ENCODE data around the gene HSPA1A.
"Not testable (repeated sequence)": the region's sequence is repeated elsewhere in the genome, so short reads cannot be mapped to it uniquely, and the experiment has no call there.

HSPA1A gene

DNA sequence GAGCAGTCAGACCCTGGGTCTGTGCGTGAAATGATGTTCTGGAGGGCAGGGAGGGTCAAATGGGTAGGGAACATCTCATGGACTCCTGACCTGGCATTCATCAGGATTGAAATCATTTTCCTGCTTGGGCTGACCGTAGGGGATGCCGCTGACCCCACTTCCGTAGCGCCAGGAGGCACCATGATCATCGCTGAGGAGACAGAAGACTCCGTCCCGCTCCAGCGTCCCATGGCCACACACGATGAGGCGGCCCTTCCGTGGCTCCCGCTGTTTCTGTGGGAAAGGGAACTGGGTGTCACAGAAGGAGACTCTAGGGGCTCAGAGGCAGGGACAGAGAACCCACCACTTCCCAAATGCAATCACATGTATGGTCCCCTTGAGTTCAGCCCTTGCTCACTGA lies 45.0 kb downstream of the HSPA1A start:
- peaks cover 6% of the 10 kb centered on the region; the same call in 1 of the 2 replicates for H3K4me1 ChIP-seq (ENCODE audit: control insufficient read depth, insufficient read depth, low read length)
- H3K36me3 ChIP-seq (ENCODE audit: control insufficient read depth, insufficient read depth, low read length): peaks cover 26% of the 10 kb centered on the region
- H3K9me3 ChIP-seq (ENCODE audit: control insufficient read depth, insufficient read depth, low read length): no peaks in the 10 kb centered on the region
- H3K4me3 ChIP-seq (ENCODE audit: low read depth, low read length): no peak overlapping the region
- no peaks in the 10 kb centered on the region for H3K27me3 ChIP-seq (ENCODE audit: control insufficient read depth, insufficient read depth, low read length)
- no peak overlapping the region for H3K9ac ChIP-seq (ENCODE audit: low read depth, low read length)
- no peak overlapping the region for H3K27ac ChIP-seq (ENCODE audit: low read depth, low read length)

DNA sequence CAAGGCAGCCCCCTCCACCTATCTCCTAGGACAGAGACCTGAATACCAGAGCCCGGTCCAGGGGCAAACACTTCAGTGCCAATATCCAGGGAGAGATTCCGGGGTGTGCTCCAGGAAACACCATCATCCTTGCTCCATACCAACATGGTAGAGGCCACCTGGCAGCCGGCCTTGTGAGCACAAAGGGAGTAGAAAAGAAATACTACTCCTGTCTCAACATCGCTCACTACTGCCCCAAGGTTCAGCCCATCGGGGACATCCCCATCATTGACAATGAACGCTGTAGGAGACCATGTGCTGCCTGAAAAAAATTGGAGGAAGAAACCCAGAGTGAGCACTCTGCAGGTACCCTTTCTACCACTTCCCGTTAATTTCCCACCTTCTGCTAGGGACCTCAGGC lies 45.8 kb downstream of the HSPA1A start:
- Histone ChIP-seq H3K36me3 (ENCODE audit: control insufficient read depth, insufficient read depth, low read length) (peaks cover 26% of the 10 kb centered on the region), H3K9me3 (ENCODE audit: control insufficient read depth, insufficient read depth, low read length) (no peaks in the 10 kb centered on the region), H3K27me3 (ENCODE audit: control insufficient read depth, insufficient read depth, low read length) (no peaks in the 10 kb centered on the region), H3K27ac (ENCODE audit: low read depth, low read length) (no peak overlapping the region), H3K9ac (ENCODE audit: low read depth, low read length) (no peak overlapping the region), H3K4me3 (ENCODE audit: low read depth, low read length) (no peak overlapping the region), H3K4me1 (ENCODE audit: control insufficient read depth, insufficient read depth, low read length) (peaks cover 6% of the 10 kb centered on the region; the same call in 1 of the 2 replicates)

DNA sequence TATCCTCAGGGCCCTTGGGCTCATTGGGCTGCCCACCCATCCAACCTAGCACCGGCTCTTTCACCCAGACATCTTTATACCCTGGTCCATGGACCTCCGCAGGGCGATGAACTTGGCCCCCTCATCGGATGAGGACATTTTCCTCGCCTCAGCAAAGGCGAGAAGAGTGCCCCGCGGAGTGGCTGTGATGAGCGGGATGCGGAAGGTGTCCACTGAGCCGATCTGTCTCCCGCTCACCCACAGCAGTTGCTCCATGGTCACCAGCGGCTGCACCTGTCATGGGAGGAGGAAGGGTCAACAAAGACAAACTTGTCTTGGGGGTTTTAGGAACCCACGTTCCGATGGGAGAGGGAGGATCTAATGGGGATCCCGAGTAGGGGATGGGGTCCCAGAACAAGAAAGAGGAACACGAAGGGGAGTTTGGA lies 46.6 kb downstream of the HSPA1A start:
- Histone ChIP-seq H3K36me3 (ENCODE audit: control insufficient read depth, insufficient read depth, low read length) (peaks cover 26% of the 10 kb centered on the region), H3K4me1 (ENCODE audit: control insufficient read depth, insufficient read depth, low read length) (peaks cover 6% of the 10 kb centered on the region; the same call in 1 of the 2 replicates), H3K27ac (ENCODE audit: low read depth, low read length) (no peak overlapping the region), H3K27me3 (ENCODE audit: control insufficient read depth, insufficient read depth, low read length) (no peaks in the 10 kb centered on the region), H3K9me3 (ENCODE audit: control insufficient read depth, insufficient read depth, low read length) (no peaks in the 10 kb centered on the region), H3K4me3 (ENCODE audit: low read depth, low read length) (peak overlapping the region; percentile 89), H3K9ac (ENCODE audit: low read depth, low read length) (0 out of 2 replicates have a peak overlapping the region, but pooled peaks have one; percentile 14)

DNA sequence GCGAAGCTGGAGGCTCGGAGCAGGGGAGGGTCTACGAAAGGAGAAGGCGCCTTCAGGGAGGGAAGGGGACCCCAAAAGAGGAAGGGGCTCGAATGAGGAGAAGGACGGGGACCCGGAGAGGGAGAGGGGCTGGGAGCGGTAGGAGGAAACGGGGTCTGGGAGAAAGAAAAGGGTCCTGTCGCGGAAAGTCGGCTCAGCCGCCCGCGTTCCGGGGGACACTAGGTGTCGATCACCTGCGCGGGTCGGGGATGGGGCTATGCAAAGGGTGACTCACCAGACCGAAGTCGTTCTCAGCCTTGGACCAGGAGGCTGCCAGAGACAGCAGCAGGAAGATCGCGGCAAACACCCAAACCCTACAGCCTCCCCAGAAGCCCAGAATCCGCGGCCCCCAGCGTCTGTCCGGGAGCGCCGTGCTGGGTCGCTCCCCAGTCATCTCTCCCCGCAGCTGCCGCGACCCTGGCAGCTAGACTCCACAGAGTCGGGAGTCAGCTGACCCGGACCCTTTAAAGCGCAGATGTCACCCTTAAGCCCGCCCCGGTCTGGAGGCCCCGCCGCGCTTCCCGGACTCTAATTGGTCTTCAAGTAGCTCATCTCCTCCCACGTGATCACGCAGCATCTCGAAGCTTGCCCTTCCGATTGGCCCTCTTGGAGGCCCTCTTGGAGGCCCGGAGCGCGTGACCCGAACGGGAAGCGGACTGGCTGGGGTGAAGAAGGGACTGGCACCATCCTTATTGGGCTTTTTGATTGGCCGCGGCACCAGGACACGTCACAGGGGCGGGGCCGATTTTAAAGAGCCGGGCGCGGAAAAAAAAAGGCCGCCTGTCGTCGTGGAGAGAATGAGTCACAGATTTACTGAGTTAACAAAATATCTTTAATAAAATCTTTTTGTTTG lies 47.2 kb downstream of the HSPA1A start, which contains the start of gene NEU1:
Gene NEU1, minus strand, starts transcription at position 478 of the 892 bp plus-strand sequence. Its CDS starts 45 bp downstream, at position 433.
- H3K27me3 ChIP-seq (ENCODE audit: control insufficient read depth, insufficient read depth, low read length): no peaks in the 10 kb centered on the region
- peak within 1 kb of the TSS; percentile 33 for H3K9ac ChIP-seq (ENCODE audit: low read depth, low read length)
- peak within 1 kb of the TSS; percentile 89 for H3K4me3 ChIP-seq (ENCODE audit: low read depth, low read length)
- H3K4me1 ChIP-seq (ENCODE audit: control insufficient read depth, insufficient read depth, low read length): peaks cover 6% of the 10 kb centered on the region; the same call in 1 of the 2 replicates
- H3K27ac ChIP-seq (ENCODE audit: low read depth, low read length): peak within 1 kb of the TSS; percentile 84
- peaks cover 26% of the 10 kb centered on the region for H3K36me3 ChIP-seq (ENCODE audit: control insufficient read depth, insufficient read depth, low read length)
- H3K9me3 ChIP-seq (ENCODE audit: control insufficient read depth, insufficient read depth, low read length): no peaks in the 10 kb centered on the region

DNA sequence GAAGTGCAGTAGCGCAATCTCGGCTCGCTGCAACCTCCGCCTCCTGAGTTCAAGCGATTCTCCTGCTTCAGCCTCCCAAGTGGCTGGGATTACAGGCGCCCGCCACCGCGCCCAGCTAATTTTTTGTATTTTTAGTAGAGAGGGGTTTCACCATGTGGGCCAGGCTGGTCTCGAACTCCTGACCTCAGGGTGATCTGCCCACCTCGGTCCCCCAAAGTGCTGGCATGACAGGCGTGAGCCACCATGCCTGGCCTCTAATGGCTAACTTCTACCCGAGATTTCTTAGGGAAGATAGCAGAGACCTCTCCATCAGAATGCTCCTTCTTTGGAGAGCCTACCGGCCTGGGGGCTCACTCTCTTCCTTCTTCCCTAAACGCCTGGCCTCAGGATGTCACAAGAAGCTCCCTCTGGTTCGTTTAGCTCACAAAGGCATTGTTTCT lies 48.8 kb downstream of the HSPA1A start:
- H3K4me3 ChIP-seq (ENCODE audit: low read depth, low read length): peak overlapping the region; percentile 75
- not testable (repeated sequence) for H3K4me1 ChIP-seq (ENCODE audit: control insufficient read depth, insufficient read depth, low read length); H3K9me3 ChIP-seq (ENCODE audit: control insufficient read depth, insufficient read depth, low read length); H3K27me3 ChIP-seq (ENCODE audit: control insufficient read depth, insufficient read depth, low read length)
- H3K9ac ChIP-seq (ENCODE audit: low read depth, low read length): peak overlapping the region; percentile 33; the same call in 1 of the 2 replicates
- peaks cover 19% of the 10 kb centered on the region for H3K36me3 ChIP-seq (ENCODE audit: control insufficient read depth, insufficient read depth, low read length)
- H3K27ac ChIP-seq (ENCODE audit: low read depth, low read length): peak overlapping the region; percentile 84

DNA sequence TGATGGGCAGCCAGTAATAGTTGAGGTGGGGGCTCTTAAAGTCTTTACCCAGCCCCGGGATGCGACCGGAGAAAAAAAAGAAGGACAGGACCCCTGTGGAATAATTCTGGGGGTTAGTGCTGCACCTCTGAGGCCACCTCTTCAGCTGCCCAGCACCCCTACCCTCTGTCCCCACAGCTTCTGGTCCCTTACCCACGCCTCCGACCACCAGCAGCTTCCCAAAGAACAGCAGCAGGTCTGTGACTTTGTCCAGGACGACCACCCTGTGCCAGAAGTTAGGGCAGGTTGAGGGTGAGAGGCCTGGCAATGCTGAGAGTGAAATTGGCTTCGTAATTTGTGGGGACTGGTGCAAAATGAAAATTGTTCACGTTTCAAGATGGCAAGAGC lies 49.5 kb downstream of the HSPA1A start:
- Histone ChIP-seq H3K9me3 (ENCODE audit: control insufficient read depth, insufficient read depth, low read length) (no peaks in the 10 kb centered on the region), H3K36me3 (ENCODE audit: control insufficient read depth, insufficient read depth, low read length) (peaks cover 12% of the 10 kb centered on the region), H3K4me3 (ENCODE audit: low read depth, low read length) (no peak overlapping the region), H3K27ac (ENCODE audit: low read depth, low read length) (no peak overlapping the region), H3K27me3 (ENCODE audit: control insufficient read depth, insufficient read depth, low read length) (no peaks in the 10 kb centered on the region), H3K4me1 (ENCODE audit: control insufficient read depth, insufficient read depth, low read length) (peaks cover 6% of the 10 kb centered on the region; the same call in 1 of the 2 replicates), H3K9ac (ENCODE audit: low read depth, low read length) (no peak overlapping the region)

DNA sequence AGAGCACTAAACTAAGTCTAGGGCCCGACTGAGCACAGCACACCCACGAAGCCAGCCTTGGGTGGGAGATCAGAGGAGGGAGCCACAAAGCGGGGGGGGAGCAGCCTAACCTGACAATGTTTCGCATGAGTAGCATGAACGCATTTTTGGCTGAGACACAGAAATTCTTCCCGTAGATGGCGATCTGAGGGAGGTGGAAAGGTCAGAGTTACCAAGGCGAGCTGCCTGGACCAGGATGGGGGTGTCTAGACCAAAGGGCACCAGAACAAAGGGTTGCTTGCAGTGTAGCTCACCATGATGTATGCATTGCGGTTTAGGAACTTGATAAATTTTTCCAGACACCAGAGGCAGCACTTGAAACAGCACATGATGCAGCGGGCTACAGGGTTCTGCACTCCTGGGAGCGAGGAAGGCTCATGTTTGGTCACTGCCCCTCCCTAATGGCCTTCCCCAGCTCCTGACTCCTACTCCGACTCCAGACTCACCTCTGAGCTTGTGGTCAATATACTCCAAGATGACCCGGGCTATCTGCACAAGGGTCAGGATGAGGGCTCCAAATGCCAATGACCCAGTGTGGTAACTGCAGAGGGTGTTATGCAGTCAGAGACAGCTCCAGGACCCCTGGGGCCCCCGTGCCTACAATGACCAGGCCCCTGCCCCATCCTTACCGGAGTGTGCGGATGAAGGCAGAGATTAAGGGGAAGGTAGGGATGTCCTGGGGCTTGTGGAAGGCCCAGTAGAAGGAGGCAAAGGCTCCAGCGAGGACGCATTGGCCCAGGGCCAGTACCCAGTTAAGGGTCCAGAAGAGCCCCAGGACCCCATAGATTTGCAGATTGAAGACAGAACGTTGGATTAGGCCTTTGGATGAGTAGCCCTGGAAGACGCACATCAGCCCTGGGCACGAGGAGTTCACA lies 50.1 kb downstream of the HSPA1A start:
- H3K9ac ChIP-seq (ENCODE audit: low read depth, low read length): no peak overlapping the region

More for the DNA sequence above, 50.1 kb downstream of the HSPA1A start:
- Histone ChIP-seq H3K27ac (ENCODE audit: low read depth, low read length) (no peak overlapping the region), H3K36me3 (ENCODE audit: control insufficient read depth, insufficient read depth, low read length) (peaks cover 6% of the 10 kb centered on the region; the same call in 1 of the 2 replicates), H3K27me3 (ENCODE audit: control insufficient read depth, insufficient read depth, low read length) (no peaks in the 10 kb centered on the region), H3K9me3 (ENCODE audit: control insufficient read depth, insufficient read depth, low read length) (no peaks in the 10 kb centered on the region), H3K4me3 (ENCODE audit: low read depth, low read length) (no peak overlapping the region), H3K4me1 (ENCODE audit: control insufficient read depth, insufficient read depth, low read length) (peaks cover 6% of the 10 kb centered on the region; the same call in 1 of the 2 replicates)
